ENCODE results near the gene LAMTOR2.

The LAMTOR2 gene

GRCh38 chr1:156076609-156077429 lies 22.2 kb downstream of the LAMTOR2 start:
- TF ChIP-seq EZH2phosphoT487 (IDR thresholded peaks at IDR 0.05; ENCODE audit: borderline replicate concordance), result no peak
- TF ChIP-seq CTCF (conservative IDR thresholded peaks at IDR 0.05; ENCODE audit: low read length), result no peak
- H3K9me3 ChIP-seq (ENCODE audit: insufficient read depth, low read depth, low read length), result no peaks in the 10 kb centered on the region
- H3K79me2 ChIP-seq (ENCODE audit: insufficient read depth, low read length), result peaks cover 54% of the 10 kb centered on the region
- H3K27me3 ChIP-seq (ENCODE audit: insufficient read depth, low read length, poor library complexity, severe bottlenecking), result no peaks in the 10 kb centered on the region
- no peak overlapping the region for H3K9ac ChIP-seq (ENCODE audit: low read depth, low read length, poor library complexity, severe bottlenecking)
- peaks cover 3% of the 10 kb centered on the region for H3F3A ChIP-seq (ENCODE audit: low read depth)
- H3K36me3 ChIP-seq (ENCODE audit: insufficient read depth, low read length), result peaks cover 18% of the 10 kb centered on the region; the same call in 1 of the 2 replicates
- H3K4me1 ChIP-seq (ENCODE audit: insufficient read depth, low read length, poor library complexity, severe bottlenecking), result peaks cover 38% of the 10 kb centered on the region
- H4K20me1 ChIP-seq (ENCODE audit: insufficient read depth, low read length, poor library complexity, severe bottlenecking), result peaks cover 48% of the 10 kb centered on the region
- H3K4me3 ChIP-seq (ENCODE audit: low read length, poor library complexity, severe bottlenecking), result no peak overlapping the region
- no peak overlapping the region for H3K4me2 ChIP-seq (ENCODE audit: low read depth, low read length, poor library complexity, severe bottlenecking)
- H2AFZ ChIP-seq (ENCODE audit: low read length), result no peak overlapping the region
- H3K9me2 ChIP-seq (replicated peaks; ENCODE audit: low read depth, low read length), result no peaks in the 10 kb centered on the region

- no peaks in the 10 kb centered on the region for H3K27me3 ChIP-seq (ENCODE audit: insufficient read depth, low read length, poor library complexity, severe bottlenecking)
- peaks cover 38% of the 10 kb centered on the region for H3K4me1 ChIP-seq (ENCODE audit: insufficient read depth, low read length, poor library complexity, severe bottlenecking)
- no peak overlapping the region for H3K9ac ChIP-seq (ENCODE audit: low read depth, low read length, poor library complexity, severe bottlenecking)
- peaks cover 18% of the 10 kb centered on the region; the same call in 1 of the 2 replicates for H3K36me3 ChIP-seq (ENCODE audit: insufficient read depth, low read length)
- no peaks in the 10 kb centered on the region for H3K9me2 ChIP-seq (replicated peaks; ENCODE audit: low read depth, low read length)
- H4K20me1 ChIP-seq (ENCODE audit: insufficient read depth, low read length, poor library complexity, severe bottlenecking), result peaks cover 48% of the 10 kb centered on the region
- no peaks in the 10 kb centered on the region for H3K9me3 ChIP-seq (ENCODE audit: insufficient read depth, low read depth, low read length)
- H3K4me2 ChIP-seq (ENCODE audit: low read depth, low read length, poor library complexity, severe bottlenecking), result peak overlapping the region; percentile 99
- TF ChIP-seq CTCF (conservative IDR thresholded peaks at IDR 0.05; ENCODE audit: low read length) (no peak), EZH2phosphoT487 (IDR thresholded peaks at IDR 0.05; ENCODE audit: borderline replicate concordance) (no peak)
- H3K4me3 ChIP-seq (ENCODE audit: low read length, poor library complexity, severe bottlenecking), result no peak overlapping the region
- no peak overlapping the region for H2AFZ ChIP-seq (ENCODE audit: low read length)
- peaks cover 3% of the 10 kb centered on the region for H3F3A ChIP-seq (ENCODE audit: low read depth)
- peaks cover 58% of the 10 kb centered on the region for H3K79me2 ChIP-seq (ENCODE audit: insufficient read depth, low read length)
Observed at GRCh38 chr1:156077430-156077760, 22.8 kb downstream of the LAMTOR2 start.

- H3K9me3 ChIP-seq (ENCODE audit: insufficient read depth, low read depth, low read length), result no peaks in the 10 kb centered on the region
- peak overlapping the region; percentile 99 for H3K4me2 ChIP-seq (ENCODE audit: low read depth, low read length, poor library complexity, severe bottlenecking)
- H3K27me3 ChIP-seq (ENCODE audit: insufficient read depth, low read length, poor library complexity, severe bottlenecking), result no peaks in the 10 kb centered on the region
- H3K79me2 ChIP-seq (ENCODE audit: insufficient read depth, low read length), result peaks cover 58% of the 10 kb centered on the region
- no peaks in the 10 kb centered on the region for H3F3A ChIP-seq (ENCODE audit: low read depth)
- H3K4me3 ChIP-seq (ENCODE audit: low read length, poor library complexity, severe bottlenecking), result peak overlapping the region; percentile 94
- H4K20me1 ChIP-seq (ENCODE audit: insufficient read depth, low read length, poor library complexity, severe bottlenecking), result peaks cover 45% of the 10 kb centered on the region
- no peak for TF ChIP-seq EZH2phosphoT487 (IDR thresholded peaks at IDR 0.05; ENCODE audit: borderline replicate concordance)
- no peak for TF ChIP-seq CTCF (conservative IDR thresholded peaks at IDR 0.05; ENCODE audit: low read length)
- H3K36me3 ChIP-seq (ENCODE audit: insufficient read depth, low read length), result peaks cover 18% of the 10 kb centered on the region; the same call in 1 of the 2 replicates
- H3K9ac ChIP-seq (ENCODE audit: low read depth, low read length, poor library complexity, severe bottlenecking), result peak overlapping the region; percentile 88
- H3K9me2 ChIP-seq (replicated peaks; ENCODE audit: low read depth, low read length), result no peaks in the 10 kb centered on the region
- H2AFZ ChIP-seq (ENCODE audit: low read length), result no peak overlapping the region
- peaks cover 38% of the 10 kb centered on the region for H3K4me1 ChIP-seq (ENCODE audit: insufficient read depth, low read length, poor library complexity, severe bottlenecking)
Observed at GRCh38 chr1:156078728-156079127, 24.1 kb downstream of the LAMTOR2 start.

Data from Loucy (cell line).